GOT3 (cell line): ENCODE results near the gene ATP8A1.
"Not testable (repeated sequence)": the region's sequence is repeated elsewhere in the genome, so short reads cannot be mapped to it uniquely, and the experiment has no call there.

Source experiments
- DNase-seq: peaks from one replicate; lab custom pipeline; 2025; ENCODE audit warnings: mixed read lengths; lab: John Stamatoyannopoulos, UW

ATP8A1 gene

GRCh38 chr4:42501624-42502401 lies 155.1 kb downstream of the ATP8A1 start:
- DNase-seq: no peak

- no peak for DNase-seq
Observed at GRCh38 chr4:42498040-42498439, 158.9 kb downstream of the ATP8A1 start.

GRCh38 chr4:42497142-42497910 lies 159.6 kb downstream of the ATP8A1 start:
- DNase-seq: no peak

GRCh38 chr4:42492962-42493361 lies 163.9 kb downstream of the ATP8A1 start:
- DNase-seq: no peak

GRCh38 chr4:42490015-42490414 lies 166.9 kb downstream of the ATP8A1 start:
- DNase-seq: no peak

- DNase-seq: no peak
Observed at GRCh38 chr4:42489095-42489494, 167.8 kb downstream of the ATP8A1 start.

- DNase-seq: no peak
Observed at GRCh38 chr4:42488554-42488953, 168.4 kb downstream of the ATP8A1 start.

GRCh38 chr4:42488114-42488513 lies 168.8 kb downstream of the ATP8A1 start:
- no peak for DNase-seq

GRCh38 chr4:42487230-42487629 lies 169.7 kb downstream of the ATP8A1 start:
- no peak for DNase-seq

- not testable (repeated sequence) for DNase-seq
Observed at GRCh38 chr4:42486156-42486555, 170.7 kb downstream of the ATP8A1 start.

GRCh38 chr4:42484630-42485029 lies 172.3 kb downstream of the ATP8A1 start:
- no peak for DNase-seq

GRCh38 chr4:42483426-42484379 lies 173.2 kb downstream of the ATP8A1 start:
- no peak for DNase-seq

GRCh38 chr4:42482516-42483327 lies 174.2 kb downstream of the ATP8A1 start:
- DNase-seq: no peak

- DNase-seq: no peak
Observed at GRCh38 chr4:42480717-42481116, 176.2 kb downstream of the ATP8A1 start.

- no peak for DNase-seq
Observed at GRCh38 chr4:42480281-42480680, 176.6 kb downstream of the ATP8A1 start.

GRCh38 chr4:42478946-42479345 lies 178.0 kb downstream of the ATP8A1 start:
- DNase-seq: no peak

GRCh38 chr4:42478509-42478908 lies 178.4 kb downstream of the ATP8A1 start:
- DNase-seq: no peak

- DNase-seq: no peak
Observed at GRCh38 chr4:42474406-42474805, 182.5 kb downstream of the ATP8A1 start.

- no peak for DNase-seq
Observed at GRCh38 chr4:42473071-42473684, 183.7 kb downstream of the ATP8A1 start.

GRCh38 chr4:42471896-42472295 lies 185.0 kb downstream of the ATP8A1 start:
- no peak for DNase-seq

GRCh38 chr4:42470023-42470422 lies 186.9 kb downstream of the ATP8A1 start:
- DNase-seq: no peak
